ENCODE results near the gene IFNA6.

Gene IFNA6

GRCh38 chr9:21333226-21333625 lies 17.5 kb downstream of the IFNA6 start:
- ChIA-PET CTCF (interaction anchor here (1.1 to 4.4 kb wide), 7 partner anchors 9 to 133 kb away, joined by 3 to 19 read pairs (median 4); no protein-coding TSS in a partner anchor), POLR2A (interaction anchor here (1.4 kb wide), 1 partner anchor 12 kb away, joined by 3 read pairs; no protein-coding TSS in a partner anchor)
- TF ChIP-seq ZNF26 (tag by site-specific recombination; IDR thresholded peaks at IDR 0.05) (no peak), SETDB1 (IDR thresholded peaks at IDR 0.05; ENCODE audit: insufficient read length, low read length) (peak; percentile 22), ZNF596 (tag by site-specific recombination; IDR thresholded peaks at IDR 0.05) (no peak)
- Histone ChIP-seq H3K36me3 (ENCODE audit: control insufficient read depth in 2 of 2, insufficient read depth in 1 of 2, low read length in 2 of 2) (peaks cover 6 to 18% of the 10 kb centered on the region in 2 experiments), H3K4me3 (ENCODE audit: low read depth, low read length) (no peak overlapping the region; the same call in 1 of the 2 replicates), H3K4me1 (ENCODE audit: control insufficient read depth, insufficient read depth, low read length) (peaks cover 15% of the 10 kb centered on the region), H3K9me3 (ENCODE audit: control insufficient read depth, insufficient read depth, low read depth, low read length) (no peaks in the 10 kb centered on the region), H3K27ac (ENCODE audit: extremely low read depth, low read depth, low read length) (no peak overlapping the region)

GRCh38 chr9:21331676-21332402 lies 18.8 kb downstream of the IFNA6 start:
- Histone ChIP-seq H3K4me3 (ENCODE audit: low read depth, low read length) (no peak overlapping the region), H3K27ac (ENCODE audit: extremely low read depth, low read depth, low read length) (no peak overlapping the region), H3K36me3 (ENCODE audit: control insufficient read depth in 2 of 2, insufficient read depth in 1 of 2, low read length in 2 of 2) (peaks cover 6 to 18% of the 10 kb centered on the region in 2 experiments), H3K4me1 (ENCODE audit: control insufficient read depth, insufficient read depth, low read length) (peaks cover 15% of the 10 kb centered on the region), H3K9me3 (ENCODE audit: control insufficient read depth, insufficient read depth, low read depth, low read length) (no peaks in the 10 kb centered on the region)
- TF ChIP-seq ZNF133 (tag by site-specific recombination; IDR thresholded peaks at IDR 0.05): no peak
- no peak for TF ChIP-seq ZNF704 (tag by site-specific recombination; IDR thresholded peaks at IDR 0.05)
- no peak for TF ChIP-seq ZBTB44 (tag by site-specific recombination; IDR thresholded peaks at IDR 0.05)
- TF ChIP-seq HOXC10 (CRISPR knock-in tag; IDR thresholded peaks at IDR 0.05): no peak
- TF ChIP-seq SETDB1 (IDR thresholded peaks at IDR 0.05; ENCODE audit: insufficient read length, low read length): no peak
- no peak for TF ChIP-seq ZNF514 (tag by site-specific recombination; IDR thresholded peaks at IDR 0.05)
- no peak for TF ChIP-seq ZNF501 (tag by site-specific recombination; IDR thresholded peaks at IDR 0.05)
- TF ChIP-seq ZNF146 (tag by site-specific recombination; IDR thresholded peaks at IDR 0.05): no peak
- no peak for TF ChIP-seq EGR2 (tag by site-specific recombination; IDR thresholded peaks at IDR 0.05; ENCODE audit: low read depth)
- no peak for TF ChIP-seq KLF1 (tag by site-specific recombination; IDR thresholded peaks at IDR 0.05)
- no peak for TF ChIP-seq ZNF561 (tag by site-specific recombination; IDR thresholded peaks at IDR 0.05; ENCODE audit: borderline replicate concordance)
- TF ChIP-seq ZNF521 (tag by site-specific recombination; IDR thresholded peaks at IDR 0.05): no peak
- no peak for TF ChIP-seq GLI2 (tag by site-specific recombination; IDR thresholded peaks at IDR 0.05; ENCODE audit: borderline replicate concordance, low read depth)
- TF ChIP-seq ZNF776 (tag by site-specific recombination; IDR thresholded peaks at IDR 0.05; ENCODE audit: borderline replicate concordance): no peak
- no peak for TF ChIP-seq ZNF311 (tag by site-specific recombination; IDR thresholded peaks at IDR 0.05; ENCODE audit: borderline replicate concordance)
- TF ChIP-seq ZNF121 (tag by site-specific recombination; IDR thresholded peaks at IDR 0.05): no peak
- no peak for TF ChIP-seq ZNF777 (tag by site-specific recombination; IDR thresholded peaks at IDR 0.05; ENCODE audit: borderline replicate concordance)
- no peak for TF ChIP-seq BCL6B (tag by site-specific recombination; IDR thresholded peaks at IDR 0.05)
- TF ChIP-seq ZNF670 (tag by site-specific recombination; IDR thresholded peaks at IDR 0.05; ENCODE audit: low read depth): no peak
- CTCF ChIA-PET: interaction anchor here (0.7 to 4.4 kb wide), 6 partner anchors 12 to 119 kb away, joined by 3 to 19 read pairs (median 4); no protein-coding TSS in a partner anchor
- POLR2A ChIA-PET: no interaction called here

Measured in HEK293 (cell line).